Measurements from ENCODE around the gene TMPRSS2.

DNA sequence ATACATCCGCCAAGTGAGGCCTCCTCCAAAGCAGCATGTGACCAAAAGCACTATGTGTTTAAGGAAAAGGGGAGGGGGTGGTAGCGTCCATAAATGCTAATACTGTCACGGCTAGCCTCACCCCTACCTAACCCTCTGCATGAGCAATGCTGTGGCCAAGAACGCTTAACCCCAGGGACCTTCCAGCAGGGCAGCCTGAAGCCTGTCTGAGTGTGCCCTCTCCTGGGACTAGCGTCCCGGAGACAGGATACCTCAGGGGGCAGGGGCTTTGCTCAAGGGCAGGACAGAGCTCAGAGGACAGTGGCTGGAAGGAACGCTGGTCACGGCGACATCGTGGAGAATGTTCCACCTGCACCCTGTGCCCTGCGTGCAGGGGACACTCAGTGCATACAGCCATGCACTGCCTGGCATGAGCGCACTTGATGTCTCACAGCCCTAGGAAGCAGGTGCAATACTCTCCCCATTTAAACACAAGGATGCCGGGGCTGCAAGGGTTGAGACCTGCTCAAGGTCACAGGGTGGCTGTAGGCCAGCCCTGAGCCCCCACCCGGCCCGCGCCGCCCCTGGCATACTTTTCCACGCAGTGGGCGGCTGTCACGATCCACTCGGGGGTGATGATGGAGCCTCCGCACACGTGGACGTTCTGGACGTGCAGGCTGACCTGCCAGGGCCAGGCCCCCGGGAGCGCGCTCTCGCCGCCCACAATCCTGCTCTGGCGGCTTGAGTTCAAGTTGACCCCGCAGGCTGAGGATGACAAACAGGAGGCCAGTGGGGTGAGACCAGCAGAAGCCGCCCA, 35.0 kb downstream of the TMPRSS2 start:
- TF ChIP-seq, protein P1, sequence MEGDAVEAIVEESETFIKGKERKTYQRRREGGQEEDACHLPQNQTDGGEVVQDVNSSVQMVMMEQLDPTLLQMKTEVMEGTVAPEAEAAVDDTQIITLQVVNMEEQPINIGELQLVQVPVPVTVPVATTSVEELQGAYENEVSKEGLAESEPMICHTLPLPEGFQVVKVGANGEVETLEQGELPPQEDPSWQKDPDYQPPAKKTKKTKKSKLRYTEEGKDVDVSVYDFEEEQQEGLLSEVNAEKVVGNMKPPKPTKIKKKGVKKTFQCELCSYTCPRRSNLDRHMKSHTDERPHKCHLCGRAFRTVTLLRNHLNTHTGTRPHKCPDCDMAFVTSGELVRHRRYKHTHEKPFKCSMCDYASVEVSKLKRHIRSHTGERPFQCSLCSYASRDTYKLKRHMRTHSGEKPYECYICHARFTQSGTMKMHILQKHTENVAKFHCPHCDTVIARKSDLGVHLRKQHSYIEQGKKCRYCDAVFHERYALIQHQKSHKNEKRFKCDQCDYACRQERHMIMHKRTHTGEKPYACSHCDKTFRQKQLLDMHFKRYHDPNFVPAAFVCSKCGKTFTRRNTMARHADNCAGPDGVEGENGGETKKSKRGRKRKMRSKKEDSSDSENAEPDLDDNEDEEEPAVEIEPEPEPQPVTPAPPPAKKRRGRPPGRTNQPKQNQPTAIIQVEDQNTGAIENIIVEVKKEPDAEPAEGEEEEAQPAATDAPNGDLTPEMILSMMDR (IDR thresholded peaks at IDR 0.05; ENCODE audit: borderline replicate concordance, extremely low read depth, low read length, poor library complexity, severe bottlenecking), result no peak
- TF ChIP-seq EZH2 (IDR thresholded peaks at IDR 0.05; ENCODE audit: borderline replicate concordance, low read depth, low read length, severe bottlenecking), result no peak

Data from DND-41 (cell line).